NCI-H345 treated with DMSO at 0.1 percent for 48 hours (cell line): ENCODE results near the gene SLC39A7.

Experiments used
- DNase-seq: peaks from one replicate; lab custom pipeline; 2025; ENCODE audit not compliant: unreplicated experiment; lab: John Stamatoyannopoulos, UW

Gene SLC39A7

DNA sequence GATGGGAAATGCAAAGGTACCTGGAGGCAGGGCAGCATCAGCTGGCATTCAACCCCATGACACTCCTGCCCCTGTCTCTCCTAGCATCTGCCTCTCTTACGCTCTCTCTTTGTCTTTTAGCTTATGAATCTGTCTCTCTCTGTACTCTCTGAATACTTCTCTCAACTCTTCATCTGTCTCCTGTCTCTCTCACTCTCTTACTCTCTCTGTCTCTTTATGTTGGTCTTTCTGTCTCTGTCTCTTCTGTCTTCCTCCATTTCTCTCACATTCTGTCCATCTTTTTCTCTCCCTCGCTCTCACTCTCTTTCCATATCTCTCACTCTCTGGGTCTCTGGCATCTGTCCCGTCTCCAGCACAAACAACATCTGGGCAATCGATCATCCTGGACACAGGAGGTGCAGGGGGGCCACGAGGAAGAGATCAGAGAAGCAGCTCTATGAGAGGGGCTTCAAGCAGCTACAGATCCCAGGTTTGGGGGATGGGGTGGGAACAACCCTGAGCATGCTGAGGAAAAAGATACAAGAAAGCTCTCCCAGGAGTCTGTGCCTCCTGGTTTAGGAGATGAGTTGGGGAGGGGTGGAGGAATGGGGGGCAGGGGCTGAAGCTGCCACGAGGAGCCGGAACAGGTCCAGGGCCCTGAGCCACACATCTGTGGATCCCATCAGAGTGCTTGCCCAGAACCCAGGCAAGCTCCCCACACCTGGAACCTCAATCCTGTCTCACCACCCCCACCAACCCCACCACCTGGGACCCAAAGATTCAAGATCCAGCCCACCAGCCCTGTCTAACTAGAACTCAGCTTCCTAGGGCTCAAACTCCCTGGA, 10.8 kb upstream of the SLC39A7 start:
- DNase-seq = no peak

DNA sequence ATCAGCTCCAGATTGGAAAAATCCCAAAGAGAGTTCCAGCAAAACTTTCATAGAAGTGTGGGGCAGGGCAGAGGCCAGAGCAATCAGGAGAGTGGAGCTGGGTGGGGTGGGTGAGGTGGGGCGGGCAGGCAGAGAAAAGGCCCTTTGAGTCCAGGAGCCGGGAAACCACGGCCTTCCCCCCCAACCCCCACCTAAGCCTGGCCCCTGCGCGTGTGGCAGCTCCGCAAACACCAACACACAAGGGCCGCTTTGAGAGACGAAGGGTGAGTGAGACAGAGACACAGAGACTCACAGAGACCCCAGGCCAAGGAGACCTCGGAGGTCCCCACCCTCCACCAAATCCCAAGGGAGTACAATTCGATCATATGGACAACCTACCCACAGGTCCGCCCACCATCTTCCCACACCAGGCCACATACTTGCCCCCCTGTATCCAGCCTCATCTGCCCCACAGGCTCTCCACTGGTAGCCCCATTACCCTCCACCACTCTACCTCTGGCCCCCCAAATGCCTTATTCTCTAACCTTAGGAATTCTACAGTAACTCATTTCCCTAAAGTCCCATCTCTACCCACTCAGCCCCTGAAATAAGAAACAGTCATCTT, 10.1 kb upstream of the SLC39A7 start:
- no peak for DNase-seq

DNA sequence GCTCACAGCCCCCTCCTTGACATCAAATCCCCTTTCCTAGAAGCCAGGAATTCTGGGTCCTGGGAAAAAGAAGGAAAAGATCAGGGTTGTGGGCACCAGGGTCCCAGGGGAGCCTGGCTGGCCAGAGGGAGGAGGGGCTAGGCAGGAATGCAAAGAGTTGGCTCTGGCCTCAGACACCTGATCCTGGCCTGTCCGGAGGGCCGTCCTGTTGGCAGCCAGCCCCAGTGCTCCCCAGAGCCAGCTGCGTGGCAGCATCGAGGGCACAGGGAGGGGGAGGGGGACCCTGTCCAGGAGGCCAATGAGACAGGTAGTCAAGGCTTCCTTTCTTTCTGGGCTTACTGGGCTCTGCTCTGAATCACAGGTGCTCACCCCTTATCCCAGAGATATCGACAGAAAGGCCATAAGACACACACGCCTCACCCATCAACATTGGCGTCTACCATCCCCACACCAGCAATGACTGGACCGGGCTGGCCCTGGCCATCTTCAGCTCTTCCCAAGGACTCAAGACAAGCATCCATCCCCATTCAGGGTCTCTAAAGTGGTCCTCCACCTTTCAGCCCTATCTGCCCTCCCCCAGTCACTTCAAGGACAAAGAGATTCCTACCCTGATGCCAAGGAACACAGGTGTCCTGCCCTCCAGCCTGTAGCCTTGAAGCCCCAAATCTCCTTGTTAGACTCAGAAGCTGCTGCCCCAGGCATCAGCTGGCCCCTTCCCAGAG, 9.1 kb upstream of the SLC39A7 start:
- no peak for DNase-seq

DNA sequence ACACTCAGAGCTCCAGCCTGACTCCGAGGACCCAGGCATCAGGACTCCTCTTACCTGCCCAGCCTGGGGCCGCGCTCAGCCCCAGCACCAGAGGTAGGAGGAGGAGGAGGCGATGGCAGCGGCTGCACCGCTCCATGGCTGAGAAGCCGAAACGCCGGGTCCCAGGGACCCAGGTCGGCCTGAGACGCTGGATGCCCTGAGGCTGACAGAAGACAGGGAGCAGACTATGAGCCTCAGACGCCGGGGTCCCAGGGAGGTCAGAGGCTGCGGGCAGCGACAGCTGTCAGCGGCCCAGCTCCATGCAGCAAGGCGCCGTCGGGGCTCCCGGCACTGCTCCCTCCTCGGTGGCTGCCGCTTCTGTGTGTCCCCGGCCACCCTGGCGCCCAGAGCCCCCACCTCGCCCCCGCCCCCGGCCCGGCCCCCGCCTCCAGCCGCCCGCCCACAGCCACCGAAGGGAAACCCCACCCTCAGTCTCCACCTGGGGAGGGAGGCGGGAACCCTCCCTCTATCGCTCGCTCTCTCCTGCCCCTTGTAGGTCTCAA, 8.5 kb upstream of the SLC39A7 start, which contains the start of gene COL11A2:
TSS of gene COL11A2 (minus strand) at position 363 of the 542 bp plus-strand sequence. CDS start at position 136, 227 bp downstream.
- DNase-seq = no peak

- DNase-seq = no peak
Observed at GRCh38 chr6:33192671-33193602, 7.7 kb upstream of the SLC39A7 start.

GRCh38 chr6:33193619-33194018, 7.0 kb upstream of the SLC39A7 start:
- DNase-seq = no peak

DNA sequence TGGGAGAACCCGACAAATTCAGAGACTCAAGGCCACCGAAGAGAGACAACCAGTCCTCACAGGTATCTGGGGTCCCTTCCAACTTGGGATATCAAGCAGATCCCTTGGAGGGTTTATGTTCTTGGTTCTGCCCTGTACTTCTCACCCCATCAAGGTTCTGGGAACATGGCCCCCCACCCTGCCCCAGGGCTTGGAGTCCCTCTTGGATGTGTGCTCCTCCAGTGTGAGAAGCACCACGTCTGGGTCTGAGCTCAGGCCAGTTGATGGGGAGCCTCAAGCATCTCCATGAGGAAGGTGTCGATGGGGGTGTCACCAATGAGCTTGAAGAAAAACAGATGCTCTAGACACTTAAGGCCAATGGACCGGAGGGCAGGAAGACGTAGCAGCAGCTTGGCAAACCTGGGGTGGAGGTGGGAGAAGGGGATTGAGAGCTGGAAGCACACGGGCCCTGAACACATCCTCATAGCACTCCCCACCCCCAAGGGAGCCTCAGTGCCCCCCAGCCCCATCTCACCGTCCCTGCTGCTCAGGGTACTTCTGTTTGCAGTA, 6.2 kb upstream of the SLC39A7 start:
- no peak for DNase-seq

GRCh38 chr6:33195304-33196165, 5.1 kb upstream of the SLC39A7 start:
- no peak for DNase-seq

DNA sequence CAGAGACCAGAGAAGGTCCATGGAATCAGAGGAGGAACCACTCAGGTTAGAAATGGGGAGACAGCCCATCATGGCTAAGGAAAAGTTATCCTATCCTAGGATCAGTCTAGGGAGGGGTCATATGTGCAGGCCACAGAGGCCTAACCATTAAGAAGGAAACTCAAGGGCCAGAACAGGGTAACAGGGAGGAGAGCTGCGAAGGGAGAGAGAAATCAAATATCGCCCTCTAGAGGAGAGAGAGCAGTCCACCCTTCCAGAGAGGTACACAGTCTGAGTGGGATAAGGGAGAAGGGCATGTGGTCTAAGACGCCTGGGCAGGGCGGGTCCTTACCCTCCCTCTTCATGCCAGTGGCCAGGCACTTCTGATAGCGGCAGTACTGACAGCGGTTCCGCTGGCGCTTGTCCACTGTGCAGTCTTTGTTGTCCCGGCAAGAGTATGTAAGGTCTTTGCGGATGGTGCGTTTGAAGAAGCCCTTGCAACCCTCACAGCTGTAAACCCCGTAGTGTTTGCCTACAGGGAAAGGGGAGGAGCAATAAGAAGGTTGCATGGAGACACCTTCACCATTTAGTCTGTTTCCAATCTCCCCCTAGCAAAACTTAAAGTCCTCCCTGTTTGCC, 3.1 kb upstream of the SLC39A7 start:
- DNase-seq = no peak

DNA sequence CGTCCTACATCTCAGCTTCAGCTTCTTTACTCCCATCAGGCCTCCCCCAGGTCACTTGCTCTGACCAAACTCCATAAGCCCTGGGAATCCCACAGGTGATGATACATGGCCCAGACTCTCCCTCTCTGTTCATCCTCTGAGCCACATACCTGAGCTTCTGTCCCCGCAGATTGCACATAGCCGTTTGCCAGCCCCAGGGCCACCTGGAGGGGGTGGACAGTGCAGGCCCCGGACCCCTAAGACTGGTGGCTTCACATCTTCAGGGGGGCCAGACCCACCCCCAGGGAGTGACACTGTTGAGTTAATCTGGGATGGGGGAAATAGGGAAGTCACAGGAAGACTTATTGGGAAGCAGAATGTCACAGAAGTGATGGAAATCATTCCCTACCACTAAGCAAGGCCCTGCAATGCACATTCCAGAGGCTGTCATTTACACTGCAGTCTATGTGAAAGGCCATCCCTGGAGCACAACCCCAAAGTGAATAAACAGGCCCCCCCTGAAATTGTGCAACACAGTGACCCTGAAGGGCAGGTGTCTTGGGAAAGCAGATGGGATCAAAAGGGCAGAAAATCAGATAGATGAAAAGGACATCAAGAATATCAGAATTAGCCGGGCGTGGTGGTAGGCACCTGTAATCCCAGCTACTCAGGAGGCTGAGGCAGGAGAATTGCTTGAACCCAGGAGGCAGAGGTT, 2.4 kb upstream of the SLC39A7 start:
- DNase-seq = no peak

DNA sequence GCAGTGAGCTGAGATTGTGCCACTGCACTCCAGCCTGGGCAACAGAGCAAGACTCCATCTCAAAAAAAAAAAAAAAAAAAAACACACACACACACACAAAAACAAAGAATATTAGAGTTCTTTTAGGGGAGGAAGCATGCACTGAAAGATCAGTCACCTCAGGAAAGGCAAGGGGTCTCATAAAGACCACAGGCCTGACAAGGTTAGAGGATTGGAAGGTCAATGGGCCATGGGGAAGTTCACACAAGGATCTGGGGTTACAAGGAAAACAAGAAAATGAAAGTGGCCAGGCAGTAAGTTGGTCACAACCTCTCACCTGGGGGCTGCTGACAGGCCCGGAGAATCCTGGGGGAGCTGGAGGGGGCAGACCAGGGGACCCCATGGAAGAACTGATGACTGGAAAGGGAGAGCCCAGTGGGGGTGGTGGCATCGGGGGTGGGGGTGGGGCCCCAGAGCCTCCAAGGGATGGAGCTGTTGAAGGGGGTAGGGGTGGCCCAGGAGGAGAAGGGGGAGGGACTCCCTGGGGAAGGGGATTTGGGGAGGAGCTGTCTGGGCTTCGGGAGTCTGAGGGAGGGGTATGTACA, 1.7 kb upstream of the SLC39A7 start:
- no peak for DNase-seq

DNA sequence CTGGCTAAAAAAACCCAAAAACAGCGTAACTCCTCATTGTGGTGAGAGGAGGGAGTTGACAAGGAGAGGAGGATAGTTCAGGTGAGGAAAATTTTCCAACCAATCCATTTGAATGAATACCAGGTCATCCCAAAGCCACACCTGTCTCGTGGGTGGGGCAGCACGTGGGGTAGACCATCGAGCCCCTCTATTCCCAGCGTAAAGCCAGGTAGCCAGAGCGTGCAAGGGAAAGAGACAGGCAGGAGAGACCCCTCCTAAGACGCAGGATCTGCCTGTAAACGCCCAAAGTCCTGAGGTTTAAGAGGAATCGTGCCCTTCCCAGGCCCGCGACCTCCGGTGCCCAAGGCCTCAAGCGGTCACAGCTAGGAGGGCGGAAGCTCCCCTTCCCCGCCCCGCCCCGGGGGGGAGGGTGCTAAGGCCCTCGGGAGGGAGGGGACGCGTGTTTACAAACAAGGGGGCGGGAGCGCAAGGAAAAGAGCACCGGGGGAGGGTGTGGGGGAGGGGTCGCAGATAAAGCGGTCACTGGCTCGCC, 914 bp upstream of the SLC39A7 start:
- no peak for DNase-seq

- DNase-seq = no peak
Observed at GRCh38 chr6:33201147-33201545, 479 bp downstream of the SLC39A7 start.

GRCh38 chr6:33201935-33202334, 1.3 kb downstream of the SLC39A7 start:
- no peak for DNase-seq

GRCh38 chr6:33202799-33203198, 2.1 kb downstream of the SLC39A7 start:
- no peak for DNase-seq

DNA sequence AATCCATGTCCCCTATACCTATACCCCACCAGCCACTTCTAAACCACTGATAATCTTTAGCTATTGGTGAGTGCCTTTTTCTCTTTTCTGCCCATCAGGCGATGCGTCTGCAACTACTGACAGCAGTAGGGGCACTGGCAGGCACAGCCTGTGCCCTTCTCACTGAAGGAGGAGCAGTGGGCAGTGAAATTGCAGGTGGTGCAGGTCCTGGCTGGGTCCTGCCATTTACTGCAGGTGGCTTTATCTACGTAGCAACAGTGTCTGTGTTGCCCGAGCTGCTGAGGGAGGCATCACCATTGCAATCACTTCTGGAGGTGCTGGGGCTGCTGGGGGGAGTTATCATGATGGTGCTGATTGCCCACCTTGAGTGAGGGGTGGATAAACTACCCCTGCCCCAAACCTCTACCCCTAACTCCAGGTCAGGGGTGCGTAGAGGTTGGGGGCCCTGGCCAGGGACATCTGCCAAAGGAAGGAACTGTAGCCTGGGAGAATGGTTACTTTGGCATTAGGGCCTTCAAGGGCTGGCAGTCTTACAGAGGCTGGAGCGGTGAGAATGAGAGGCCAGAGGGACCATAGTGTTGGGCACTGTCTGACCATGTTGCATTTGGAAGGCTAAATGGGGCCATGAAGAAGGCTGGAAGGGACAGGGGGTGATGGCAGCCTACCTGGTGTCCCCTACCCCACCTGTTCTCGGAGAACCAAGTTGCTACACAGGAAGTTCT, 2.9 kb downstream of the SLC39A7 start:
- DNase-seq = no peak

- DNase-seq = no peak
Observed at GRCh38 chr6:33204165-33204414, 3.4 kb downstream of the SLC39A7 start.
